CD1c-positive myeloid dendritic cell (primary cell): ENCODE measurements around the gene PDE4B.
"Not testable (repeated sequence)": the region's sequence is repeated elsewhere in the genome, so short reads cannot be mapped to it uniquely, and the experiment has no call there.

Source experiments
- DNase-seq: peaks from one replicate; pipeline ENCODE4 v3.0.0-alpha.2; 2016; ENCODE audit errors: extremely low spot score

The PDE4B gene

DNA sequence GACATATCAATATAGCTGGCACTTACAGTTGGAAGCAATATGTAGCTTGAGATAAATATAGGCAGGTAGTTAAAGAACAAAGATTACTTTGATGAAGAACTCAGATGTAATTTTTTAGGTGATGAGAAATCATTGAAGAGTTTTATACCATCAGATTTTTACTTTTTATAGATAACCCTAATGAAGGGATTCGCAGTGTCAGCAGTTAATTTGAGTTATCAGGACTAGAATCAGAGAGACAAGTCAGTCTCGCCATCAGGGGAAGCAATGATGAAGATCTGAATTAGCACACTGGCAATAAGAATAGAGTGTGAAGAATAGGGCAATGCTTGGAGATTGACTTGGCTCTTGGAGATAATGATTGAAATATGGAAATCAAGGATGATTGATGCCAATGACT, 342.5 kb downstream of the PDE4B start:
- no peak for DNase-seq

DNA sequence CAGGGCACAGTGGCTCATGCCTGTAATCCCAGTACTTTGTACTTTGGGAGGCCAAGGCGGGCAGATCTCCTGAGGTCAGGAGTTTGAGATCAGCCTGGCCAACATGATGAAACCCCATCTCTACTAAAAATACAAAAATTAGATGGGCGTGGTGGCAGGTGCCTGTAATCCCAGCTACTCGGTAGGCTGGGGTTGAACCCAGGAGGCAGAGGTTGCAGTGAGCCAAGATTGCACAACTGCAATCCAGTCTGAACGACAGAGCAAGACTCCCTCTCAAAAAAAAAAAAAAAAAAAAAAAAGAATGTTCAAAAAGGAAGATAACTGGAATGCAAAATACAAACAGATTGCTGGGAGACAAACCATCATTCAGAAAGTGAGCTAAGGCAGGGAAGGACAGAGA, 343.7 kb downstream of the PDE4B start:
- not testable (repeated sequence) for DNase-seq

DNA sequence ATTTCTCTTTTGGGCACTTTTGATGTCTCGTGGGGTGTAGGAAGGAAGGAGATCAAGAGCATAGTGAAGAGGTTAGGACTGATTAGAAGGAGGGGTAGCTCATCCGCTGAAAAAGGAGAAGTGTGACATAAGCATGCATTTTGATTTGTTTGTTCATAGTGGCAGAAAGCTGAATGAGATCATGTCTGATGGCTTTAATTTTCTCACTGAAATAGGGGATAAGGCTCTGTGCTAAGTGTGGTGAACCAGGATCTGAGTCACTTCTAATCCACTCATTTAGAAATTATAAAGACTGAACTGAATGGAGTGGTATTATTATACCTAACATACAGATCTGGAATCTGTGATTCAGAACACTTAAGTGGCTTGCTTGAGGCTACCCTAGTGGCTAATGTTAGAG, 344.5 kb downstream of the PDE4B start:
- DNase-seq: no peak

DNA sequence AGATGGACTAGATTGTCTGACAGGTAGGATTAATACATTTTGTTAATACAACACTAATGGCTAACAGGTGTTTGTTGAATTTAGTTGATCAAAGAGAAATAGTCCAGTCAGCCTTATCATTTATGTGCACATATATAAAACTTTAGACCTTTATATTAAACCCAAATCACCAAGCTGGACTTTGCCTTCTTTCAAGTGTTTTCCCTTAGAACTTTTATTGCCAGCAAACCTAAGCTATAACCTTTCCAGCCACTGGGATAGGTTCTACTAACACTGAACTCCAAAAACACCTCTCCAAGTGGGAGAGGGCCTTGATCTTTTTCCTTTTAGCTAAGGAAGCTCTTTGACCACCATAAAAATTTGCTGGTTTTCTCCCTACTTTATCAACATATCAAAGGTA, 345.9 kb downstream of the PDE4B start:
- DNase-seq: no peak

DNA sequence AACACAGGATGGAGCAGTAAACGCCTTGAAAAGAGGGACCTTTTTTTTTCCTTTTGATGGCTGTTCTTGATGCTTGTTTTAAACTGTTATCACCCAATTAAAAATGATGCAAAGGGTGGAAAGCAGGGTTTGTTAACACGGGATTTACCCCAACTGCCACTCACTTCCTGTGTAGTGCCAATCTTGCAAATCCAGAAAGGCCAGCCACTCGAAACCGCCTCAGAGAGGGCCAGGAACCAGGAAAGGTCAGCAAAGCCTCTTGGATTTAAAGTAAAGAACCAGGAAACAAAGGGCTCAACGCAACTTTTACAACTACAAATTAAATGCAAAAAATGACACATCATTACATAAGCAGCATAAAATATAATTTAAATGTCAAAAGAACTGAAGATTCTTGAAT, 347.4 kb downstream of the PDE4B start:
- no peak for DNase-seq

DNA sequence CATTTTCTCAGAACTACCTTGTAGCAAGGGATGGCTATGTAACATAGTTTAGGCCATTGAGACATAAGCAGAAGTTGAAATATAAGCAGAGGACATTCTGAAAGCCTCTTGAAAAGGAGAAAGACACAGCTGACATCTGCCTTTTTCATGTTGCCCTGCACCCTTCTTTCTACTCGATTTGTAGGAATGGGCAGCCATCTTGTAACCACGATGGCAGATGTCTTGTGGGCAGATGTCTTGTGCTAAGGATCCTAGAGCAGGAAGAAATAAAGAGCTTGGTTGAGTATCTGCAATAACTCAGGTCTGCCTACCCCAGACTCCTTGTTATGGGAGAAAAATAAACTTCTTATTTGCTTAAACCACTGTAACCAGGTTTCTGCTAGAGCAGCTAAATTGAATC, 351.0 kb downstream of the PDE4B start:
- DNase-seq: no peak

DNA sequence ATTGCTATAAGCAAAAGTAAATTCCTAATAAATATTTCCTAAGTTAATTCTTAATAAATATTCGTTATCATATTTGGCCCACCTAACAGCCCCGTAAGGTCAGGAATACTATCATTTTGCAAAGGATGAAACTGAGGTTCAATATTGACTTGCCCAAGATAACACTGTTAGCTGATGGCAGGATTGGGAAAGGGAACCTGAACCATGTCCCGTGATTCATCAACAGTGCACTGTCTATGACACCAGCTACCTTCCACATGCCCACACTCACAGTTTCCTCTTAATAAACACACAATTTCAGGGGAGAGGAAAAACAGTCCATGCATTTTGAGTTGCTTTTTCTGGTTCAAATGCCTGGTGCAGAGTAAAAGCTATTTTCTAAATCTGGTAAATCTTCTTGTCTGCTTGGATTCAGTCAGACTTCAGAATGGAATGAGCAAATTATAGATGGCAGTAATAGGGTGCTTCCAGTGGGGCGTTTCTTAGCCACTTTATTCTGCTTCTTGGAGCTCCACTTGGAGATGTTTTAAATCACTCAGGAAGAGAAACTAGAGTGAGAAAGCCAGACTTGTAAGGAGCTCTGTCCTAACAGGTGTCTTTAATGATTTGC, 354.6 kb downstream of the PDE4B start:
- DNase-seq: no peak

DNA sequence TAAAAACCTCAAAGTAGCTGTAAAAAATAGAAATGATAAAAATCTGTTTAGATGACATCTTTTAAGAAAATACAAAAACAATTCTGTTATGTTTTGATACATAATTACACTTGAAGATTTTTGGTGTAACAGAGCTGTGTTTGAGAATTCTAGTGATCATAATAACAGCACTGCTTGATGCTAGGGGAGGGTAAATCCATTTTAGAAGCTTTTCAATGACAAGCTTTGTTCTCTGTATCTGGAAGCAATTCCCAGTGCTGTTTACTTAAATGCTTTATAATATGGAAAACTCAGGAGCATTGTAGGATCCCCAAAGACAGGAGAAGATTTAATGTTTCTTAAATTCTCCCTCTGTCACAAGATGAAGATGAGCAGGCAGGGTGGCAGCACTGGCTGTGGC, 359.3 kb downstream of the PDE4B start:
- DNase-seq: no peak

DNA sequence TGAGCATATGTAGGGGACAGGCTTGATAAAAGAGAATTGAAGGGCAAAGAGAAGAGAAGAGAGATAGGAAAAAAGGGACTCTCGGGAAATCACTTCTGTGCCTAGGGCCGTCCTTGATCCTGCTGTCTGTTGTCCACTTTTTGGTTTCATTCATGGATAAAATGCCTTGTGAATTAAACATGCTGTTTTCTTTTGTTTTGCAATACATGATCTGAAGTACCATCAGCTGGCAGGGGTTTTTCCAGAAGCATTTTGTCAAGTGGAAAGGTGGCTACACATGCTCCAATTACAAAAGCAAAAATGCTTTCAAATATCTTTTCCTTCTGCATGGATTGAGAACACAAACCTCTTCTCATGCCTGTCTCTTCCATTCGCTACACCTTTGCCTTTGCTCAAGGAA, 361.7 kb downstream of the PDE4B start:
- no peak for DNase-seq

DNA sequence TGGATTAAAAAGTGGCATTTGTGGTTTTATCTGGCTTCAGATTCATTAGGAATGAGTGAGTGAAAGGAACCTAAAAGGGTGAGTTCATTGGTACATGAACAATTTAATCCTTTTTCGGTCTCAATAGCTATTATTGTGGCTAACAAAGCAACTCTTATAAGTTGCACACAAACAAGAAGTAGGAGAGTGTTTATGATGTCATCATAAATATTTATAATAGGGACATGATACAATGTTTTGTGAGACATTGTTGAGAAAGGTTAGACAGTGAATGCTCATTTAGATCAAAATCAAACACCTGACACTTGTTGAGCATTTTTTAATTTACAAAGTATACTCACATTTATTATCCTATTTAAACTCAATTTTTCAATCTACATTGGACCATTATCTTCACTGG, 363.4 kb downstream of the PDE4B start:
- DNase-seq: no peak

DNA sequence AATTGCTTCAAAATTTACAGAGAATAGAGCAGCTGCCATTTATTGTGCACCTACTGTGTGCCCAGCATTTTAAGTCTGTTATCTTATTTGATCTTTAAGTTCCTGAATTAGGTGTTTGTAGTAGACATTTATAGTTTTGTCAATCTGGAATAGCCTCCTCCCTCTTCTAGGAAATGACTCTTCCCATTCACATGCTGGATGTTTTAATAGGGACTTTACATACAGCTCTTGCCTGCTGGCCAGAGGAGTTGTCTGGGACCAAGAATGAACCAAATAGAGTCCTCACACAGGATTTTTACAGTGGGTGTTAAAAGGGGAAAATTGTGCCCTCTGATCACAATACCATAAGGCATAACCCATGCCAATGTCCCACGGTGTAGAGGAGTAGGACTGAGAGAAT, 367.1 kb downstream of the PDE4B start:
- no peak for DNase-seq

DNA sequence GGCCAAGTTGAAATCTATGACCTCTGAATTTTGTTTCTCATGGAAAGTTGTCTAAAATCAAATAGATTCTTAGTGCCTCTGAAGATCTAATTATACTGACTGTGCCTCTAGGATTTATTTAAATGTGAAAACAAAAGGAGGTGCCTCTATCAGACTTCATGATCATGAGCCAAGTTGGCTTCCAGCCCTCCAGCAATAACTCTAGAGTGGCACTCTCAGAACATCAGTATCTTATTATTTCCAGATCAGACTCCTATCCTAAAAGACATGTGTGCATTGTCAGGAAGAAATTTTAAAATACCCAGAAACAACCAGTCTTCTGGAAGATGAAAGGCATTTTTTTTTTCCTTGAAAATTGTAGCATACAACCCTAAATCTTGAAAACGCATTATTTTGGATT, 368.0 kb downstream of the PDE4B start:
- no peak for DNase-seq

DNA sequence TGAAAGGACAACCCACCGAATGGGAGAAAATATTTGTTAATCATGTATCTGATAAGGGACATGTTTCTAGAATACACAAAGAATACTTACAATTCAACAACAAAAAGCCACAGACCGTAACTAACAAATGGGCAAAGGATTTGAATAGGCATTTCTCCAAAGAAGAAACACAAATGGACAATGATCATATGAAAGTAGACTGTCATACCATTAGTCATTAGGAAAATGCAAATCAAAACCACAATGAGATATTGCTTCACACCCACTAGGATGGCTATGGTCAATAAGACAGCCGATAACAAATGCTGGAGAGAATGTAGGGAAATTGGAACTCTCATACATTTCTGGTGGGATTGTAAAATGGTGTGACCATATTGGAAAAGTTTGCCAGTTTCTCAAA, 374.1 kb downstream of the PDE4B start:
- DNase-seq: no peak

DNA sequence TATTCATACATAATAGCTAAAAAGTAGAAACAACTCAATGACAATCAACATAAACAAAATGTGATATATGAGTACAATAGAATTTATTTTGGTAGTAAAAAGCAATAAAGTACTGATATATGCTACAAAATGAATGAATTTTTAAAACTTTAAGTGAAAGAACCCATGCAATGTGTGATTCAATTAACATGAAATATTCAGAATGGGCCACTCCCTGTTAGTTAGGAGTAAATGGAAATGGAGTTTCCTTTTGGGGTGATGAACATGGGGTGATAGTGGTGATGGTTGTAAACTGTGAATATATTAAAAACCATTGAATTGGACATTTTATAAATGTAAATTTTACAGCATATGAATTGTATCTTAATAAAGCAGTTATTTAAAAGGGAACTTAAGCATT, 374.6 kb downstream of the PDE4B start:
- no peak for DNase-seq

DNA sequence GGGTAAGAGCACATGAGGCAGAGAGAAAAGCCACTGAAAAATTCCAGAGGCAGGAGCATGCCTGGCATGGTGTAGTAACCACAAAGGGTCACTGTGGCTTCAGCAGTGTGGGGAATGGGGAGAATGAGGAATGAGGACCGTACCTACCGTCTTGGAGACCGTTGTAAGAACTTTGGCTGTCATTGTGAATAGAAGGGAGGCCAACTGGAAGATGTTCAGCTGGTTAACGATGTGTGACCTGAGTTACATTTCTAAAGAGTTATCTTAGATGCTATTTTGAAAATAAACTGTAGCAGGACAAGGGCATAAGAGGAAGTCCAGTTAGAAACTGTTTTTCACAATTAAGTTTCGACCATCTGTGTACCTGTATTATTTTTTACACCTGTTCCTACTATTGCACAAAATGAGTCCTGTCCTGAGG, 375.8 kb downstream of the PDE4B start:
- no peak for DNase-seq

DNA sequence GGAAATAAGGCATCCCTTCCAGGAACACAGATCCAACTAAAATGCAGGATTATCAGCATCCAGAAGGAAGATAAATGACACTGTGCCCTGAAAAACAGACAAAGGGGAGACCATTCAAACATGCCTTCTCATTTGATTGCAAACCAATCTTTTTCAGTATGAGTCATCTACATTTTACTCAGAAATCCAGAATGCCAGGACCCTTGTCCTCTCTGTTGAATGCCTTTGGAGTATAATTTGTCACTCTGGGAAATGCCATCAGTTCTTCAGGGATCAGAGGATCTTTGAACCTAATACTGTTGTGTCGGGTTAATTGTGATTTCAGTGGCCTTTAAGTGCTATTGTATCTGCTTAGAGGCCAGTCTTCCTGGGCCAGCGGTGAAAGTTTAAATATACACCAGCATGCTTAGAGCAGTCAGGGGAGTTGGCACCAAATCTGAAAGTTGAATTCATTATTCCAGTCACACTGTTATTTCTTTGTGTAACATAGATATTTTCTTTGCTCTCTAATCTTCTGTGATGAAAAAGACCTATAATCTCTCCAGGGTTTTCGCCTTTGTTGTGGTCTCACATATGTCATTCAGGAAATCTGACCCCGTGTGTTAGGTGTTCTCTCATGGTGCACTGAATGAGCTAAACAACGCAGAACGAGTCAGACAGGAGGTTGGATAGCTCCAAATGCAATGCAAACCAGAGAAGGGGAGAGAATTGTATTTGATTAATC, 376.4 kb downstream of the PDE4B start:
- no peak for DNase-seq

DNA sequence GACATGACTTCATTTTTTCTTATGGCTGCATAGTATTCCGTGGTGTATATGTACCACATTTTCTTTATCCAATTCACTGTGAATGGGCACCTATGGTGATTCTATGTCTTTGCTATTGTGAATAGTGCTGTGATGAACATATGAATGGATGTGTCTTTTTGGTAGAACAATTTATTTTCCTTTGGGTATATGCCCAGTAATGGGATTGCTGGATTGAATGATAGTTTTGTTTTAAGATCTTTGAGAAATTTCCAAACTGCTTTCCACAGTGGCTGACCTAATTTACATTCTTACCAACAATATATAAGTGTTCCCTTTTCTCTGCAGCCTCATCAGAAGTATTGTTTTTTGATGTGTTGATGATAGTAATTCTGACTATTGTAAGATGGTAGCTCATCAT, 379.6 kb downstream of the PDE4B start:
- no peak for DNase-seq

DNA sequence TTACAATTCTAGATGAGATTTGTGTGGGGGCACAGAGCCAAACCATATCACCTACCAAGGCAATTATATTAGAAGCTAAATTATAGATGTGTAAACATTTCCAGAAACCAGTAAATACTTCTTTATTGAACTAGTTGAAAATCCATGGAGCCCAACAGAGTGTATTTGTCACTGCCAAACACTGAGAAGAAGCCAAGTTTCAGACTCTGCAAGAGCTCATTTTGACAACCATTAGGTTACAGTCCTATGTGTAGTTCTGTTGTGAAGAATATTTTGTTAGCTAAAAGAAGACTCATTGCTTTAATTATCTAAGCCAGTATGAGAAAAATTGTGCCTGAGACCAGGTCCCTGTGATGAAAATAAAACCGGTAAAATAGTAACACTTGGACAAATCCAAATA, 382.4 kb downstream of the PDE4B start:
- no peak for DNase-seq

DNA sequence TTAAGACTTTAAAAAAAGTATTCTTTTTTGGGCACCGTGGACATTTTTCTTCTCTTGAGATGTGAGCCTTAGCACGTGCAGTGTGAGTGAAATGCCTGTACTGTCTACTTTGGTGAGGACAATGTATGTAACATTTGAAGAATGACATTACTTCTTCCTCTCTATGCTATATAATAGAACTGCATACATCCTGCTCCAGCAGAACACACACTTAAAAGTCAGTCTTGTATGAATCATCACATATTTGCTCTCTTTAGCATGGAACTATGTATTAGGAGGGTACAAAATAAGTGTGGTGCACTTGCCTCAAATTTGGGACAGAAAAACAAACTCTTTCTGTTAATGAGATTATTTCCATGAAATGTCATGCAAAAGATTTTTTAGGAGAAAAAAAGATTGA, 382.9 kb downstream of the PDE4B start:
- DNase-seq: no peak

DNA sequence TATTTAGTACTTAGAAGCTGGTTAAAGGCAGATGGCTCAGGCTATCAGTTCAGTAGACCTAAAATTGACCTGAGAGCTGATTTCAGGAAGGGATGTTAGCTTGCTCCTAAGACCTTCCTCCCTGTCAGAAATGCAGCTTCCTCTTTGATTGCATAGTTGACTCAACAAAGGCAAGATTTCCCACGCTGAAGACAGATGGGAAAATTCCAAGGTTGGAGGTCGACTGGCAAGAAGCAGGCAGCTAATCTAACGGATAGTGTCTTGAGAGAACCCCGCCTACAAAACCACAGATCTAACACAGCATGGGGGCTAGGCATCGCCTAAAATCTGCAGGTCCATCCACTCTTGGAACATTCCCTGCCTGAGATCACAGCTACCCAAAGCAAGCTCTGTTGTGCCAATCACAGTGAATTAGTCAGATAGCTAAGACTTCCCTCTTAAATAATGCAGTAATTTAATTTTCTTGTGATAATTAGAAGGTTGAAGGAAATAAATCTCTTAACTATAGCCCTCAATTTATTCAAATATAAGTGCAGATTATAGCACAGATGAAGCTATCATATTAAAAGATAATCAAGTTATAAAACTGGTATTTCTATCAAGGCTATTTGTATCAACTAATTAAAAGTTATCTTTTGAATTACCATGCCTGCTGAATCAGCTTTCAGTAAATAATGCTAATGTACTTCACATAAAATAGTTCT, 383.5 kb downstream of the PDE4B start:
- DNase-seq: no peak

DNA sequence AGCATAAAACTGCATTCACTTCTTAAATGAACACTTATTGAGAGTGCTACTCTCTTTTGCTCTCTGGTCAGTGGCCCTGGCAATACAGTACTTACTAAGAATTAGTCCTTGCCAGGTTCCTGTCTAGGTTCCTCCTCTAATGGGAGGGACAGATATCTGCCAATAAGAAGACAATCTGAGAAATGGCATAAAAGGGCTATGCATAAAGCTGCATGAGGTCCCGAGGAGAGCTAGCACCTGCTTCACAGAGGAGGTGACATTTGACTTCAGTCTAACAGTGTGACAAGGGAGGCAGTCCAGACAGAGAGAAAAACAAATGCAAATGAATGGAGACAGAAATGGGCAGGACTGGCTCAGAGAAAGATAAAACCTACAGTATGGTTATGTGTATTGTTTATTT, 384.1 kb downstream of the PDE4B start:
- DNase-seq: no peak

DNA sequence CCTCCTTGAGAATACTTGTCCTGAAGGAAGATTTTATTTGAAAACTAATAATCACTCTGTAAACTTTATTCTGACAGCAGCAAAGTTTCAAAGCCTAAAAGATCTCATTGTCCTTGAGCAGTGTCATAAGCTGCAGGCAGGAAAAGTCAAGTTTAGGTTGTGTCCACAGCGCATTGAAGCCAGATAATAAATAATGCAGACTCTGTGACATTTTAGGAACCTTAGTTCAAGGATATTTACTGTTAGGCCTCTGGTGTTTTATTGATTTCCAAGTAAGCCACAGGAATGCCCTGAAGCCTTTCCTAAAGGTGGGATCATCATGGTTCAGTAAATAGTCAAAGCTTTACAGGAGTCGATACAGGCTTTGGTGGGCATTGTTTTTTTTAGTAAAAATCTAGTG, 384.8 kb downstream of the PDE4B start:
- no peak for DNase-seq

DNA sequence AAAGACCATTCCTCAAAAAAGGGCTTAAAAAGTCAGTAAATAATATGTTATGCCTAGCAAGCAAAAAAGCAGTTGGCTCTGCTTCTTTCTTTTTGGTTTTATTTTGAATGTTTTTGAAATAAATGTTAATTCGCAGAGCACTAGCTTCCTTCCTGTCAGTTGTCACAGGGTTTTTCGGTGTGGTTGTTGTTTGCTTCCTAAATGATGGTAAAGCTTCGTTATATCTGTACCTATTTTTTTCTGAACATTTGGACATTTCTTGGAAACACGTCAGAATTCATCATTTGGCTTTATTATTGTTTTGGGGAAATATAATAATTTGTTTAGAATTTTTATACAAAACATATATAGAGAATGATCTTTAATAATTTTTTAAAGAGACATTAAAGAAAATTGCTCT, 389.3 kb downstream of the PDE4B start:
- no peak for DNase-seq
